GM23248 (cell line): ENCODE data around the gene ANTKMT. TPM values are rescaled to one million over a fixed set of nuclear protein-coding genes. Genes with fewer than 3 reads are reported as not detected.

ENCODE experiments used
- DNase-seq: peaks from one replicate; pipeline ENCODE4 v3.0.0-alpha.2; 2015
- H2AFZ ChIP-seq: fragments of 200-600 bp; sonication (generic); 2 replicates; pipeline ENCODE4 v1.6.1; 2016; ENCODE audit warnings: antibody characterized with exemption
- H3F3A ChIP-seq: fragments of 200-600 bp; sonication (generic); 2 replicates; pipeline ENCODE4 v1.6.1; 2016; ENCODE audit warnings: mild to moderate bottlenecking, antibody characterized with exemption, mixed run types; ENCODE audit not compliant: insufficient read depth
- H3K27ac ChIP-seq: fragments of 200-600 bp; sonication (generic); 2 replicates; pipeline ENCODE4 v1.5.1; 2016; ENCODE audit warnings: mild to moderate bottlenecking
- H3K27me3 ChIP-seq: fragments of 200-600 bp; sonication (generic); replicated peaks from 2 replicates; pipeline ENCODE4 v1.6.1; 2016; ENCODE audit warnings: mild to moderate bottlenecking; ENCODE audit not compliant: insufficient read depth
- H3K36me3 ChIP-seq: fragments of 200-600 bp; sonication (generic); 2 replicates; pipeline ENCODE4 v1.6.1; 2016; ENCODE audit warnings: low read depth, mild to moderate bottlenecking
- H3K4me1 ChIP-seq: fragments of 200-600 bp; sonication (generic); 2 replicates; pipeline ENCODE4 v1.6.1; 2016; ENCODE audit warnings: mild to moderate bottlenecking; ENCODE audit not compliant: insufficient read depth
- H3K4me2 ChIP-seq: fragments of 200-600 bp; sonication (generic); one replicate; pipeline ENCODE4 v1.6.1; 2016; ENCODE audit warnings: mild to moderate bottlenecking; ENCODE audit not compliant: unreplicated experiment
- H3K4me3 ChIP-seq: fragments of 200-600 bp; sonication (generic); 2 replicates; pipeline ENCODE4 v1.5.1; 2016; ENCODE audit warnings: mild to moderate bottlenecking
- H3K79me2 ChIP-seq: fragments of 200-600 bp; sonication (generic); 2 replicates; pipeline ENCODE4 v1.6.1; 2016; ENCODE audit warnings: mild to moderate bottlenecking; ENCODE audit not compliant: insufficient read depth
- H3K9ac ChIP-seq: fragments of 200-600 bp; sonication (generic); 2 replicates; pipeline ENCODE4 v1.6.1; 2016; ENCODE audit warnings: mild to moderate bottlenecking
- H3K9me2 ChIP-seq: fragments of 200-600 bp; sonication (generic); 2 replicates; pipeline ENCODE4 v1.6.1; 2016; ENCODE audit warnings: mixed run types, mild to moderate bottlenecking, moderate library complexity; ENCODE audit not compliant: insufficient read depth
- H3K9me3 ChIP-seq: fragments of 200-600 bp; sonication (generic); one replicate; pipeline ENCODE4 v1.6.1; 2017; ENCODE audit warnings: low read depth
- H4K20me1 ChIP-seq: fragments of 200-600 bp; sonication (generic); 2 replicates; pipeline ENCODE4 v1.6.0; 2016; ENCODE audit not compliant: insufficient read depth
- EZH2 ChIP-seq: fragments of 200-600 bp; sonication (generic); IDR thresholded peaks from 2 replicates; pipeline ENCODE4 v1.6.1; 2018; ENCODE audit warnings: antibody characterized with exemption, mild to moderate bottlenecking; ENCODE audit not compliant: insufficient read depth, poor library complexity, severe bottlenecking
- EZH2phosphoT487 ChIP-seq: fragments of 200-600 bp; sonication (generic); IDR thresholded peaks from 2 replicates; pipeline ENCODE4 v1.6.1; 2018; ENCODE audit warnings: antibody characterized with exemption, moderate library complexity, mild to moderate bottlenecking, low read depth; ENCODE audit not compliant: insufficient read depth
- WGBS, 2 experiments: methylation state at CpG; one replicate each; pipeline ENCODE4 v1.1.6; 2015 to 2017; ENCODE audit warnings: low lambda C conversion rate in 2 of 2, low coverage in 1 of 2; ENCODE audit errors: missing lambda C conversion rate in 2 of 2; 5-methylcytosine and 5-hydroxymethylcytosine counted together
- in situ Hi-C: fragments of 300-500 bp; cut with MboI; formaldehyde crosslinking; loops from 2 replicates; pipeline ENCODE4 v1.15.0; 2020
- microRNA counts: library from miRNA; unstranded; fragments of <30 nt; microRNA quantifications from one replicate; lab custom pipeline; 2016
- microRNA-seq: library from miRNA; unstranded; fragments of <30 nt; microRNA quantifications from one replicate; pipeline ENCODE4, GENCODE V29; 2016; ENCODE audit warnings: borderline number of aligned reads
- polyA plus RNA-seq: library from polyadenylated mRNA; unstranded; fragments of >200 nt; fragmentation: Nextera tagmentation; extraction: Ambion mirVana; gene quantifications from 2 replicates; pipeline ENCODE4 v1.2.1, GENCODE V29; 2016
- small RNA-seq: library from RNA; depleted of rRNA; stranded (forward); fragments of <200 nt; gene quantifications from one replicate; pipeline ENCODE3, GENCODE V24; 2014; ENCODE audit warnings: low read depth, low replicate concordance
- total RNA-seq: library from RNA; depleted of rRNA; stranded (reverse); fragments of >200 nt; shearing (Covaris generic); gene quantifications from 2 replicates; pipeline ENCODE4 v1.2.3, GENCODE V29; 2014; rRNA removed

The ANTKMT gene
- total and polyA plus RNA-seq, 2 experiments from 2014 or later: 33.5 to 34.8 TPM

DNA sequence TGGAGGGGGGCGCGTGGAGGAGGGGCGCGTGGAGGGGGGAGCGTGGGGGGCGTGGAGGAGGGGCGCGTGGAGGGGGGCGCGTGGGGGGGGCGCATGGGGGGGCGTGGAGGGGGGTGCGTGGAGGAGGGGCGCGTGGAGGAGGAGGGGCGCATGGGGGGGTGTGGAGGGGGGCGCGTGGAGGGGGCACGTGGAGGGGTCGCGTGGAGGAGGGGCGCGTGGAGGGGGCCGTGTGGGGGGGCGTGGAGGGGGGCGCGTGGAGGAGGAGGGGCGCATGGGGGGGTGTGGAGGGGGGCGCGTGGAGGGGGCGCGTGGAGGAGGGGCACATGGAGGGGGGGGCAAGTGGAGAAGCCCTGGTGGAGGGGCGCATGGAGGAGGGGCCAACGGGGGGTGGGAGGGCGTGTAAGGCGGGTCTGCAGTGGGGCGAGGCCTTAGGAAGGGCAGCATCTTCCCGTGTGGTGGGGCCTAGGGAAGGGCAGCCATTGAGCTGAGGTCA is 46.8 kb downstream of the ANTKMT start:
- Histone ChIP-seq H3K9ac (no peak overlapping the region), H2AFZ (no peak overlapping the region), H3K27ac (no peak overlapping the region), H3K36me3 (no peaks in the 10 kb centered on the region), H3K4me1 (no peaks in the 10 kb centered on the region), H3K9me2 (no peaks in the 10 kb centered on the region), H3K4me2 (no peak overlapping the region), H3F3A (no peaks in the 10 kb centered on the region), H4K20me1 (no peaks in the 10 kb centered on the region), H3K79me2 (no peaks in the 10 kb centered on the region), H3K27me3 (no peaks in the 10 kb centered on the region), H3K9me3 (no peaks in the 10 kb centered on the region), H3K4me3 (no peak overlapping the region)
- DNase-seq: no peak
- in situ Hi-C loops: no loop called here
- TF ChIP-seq EZH2phosphoT487: no peak
- 73% methylated on average over 38 of the region's 38 CpGs; no CpG with 5 or more reads in 1 of the 2 experiments for WGBS, 2 experiments

DNA sequence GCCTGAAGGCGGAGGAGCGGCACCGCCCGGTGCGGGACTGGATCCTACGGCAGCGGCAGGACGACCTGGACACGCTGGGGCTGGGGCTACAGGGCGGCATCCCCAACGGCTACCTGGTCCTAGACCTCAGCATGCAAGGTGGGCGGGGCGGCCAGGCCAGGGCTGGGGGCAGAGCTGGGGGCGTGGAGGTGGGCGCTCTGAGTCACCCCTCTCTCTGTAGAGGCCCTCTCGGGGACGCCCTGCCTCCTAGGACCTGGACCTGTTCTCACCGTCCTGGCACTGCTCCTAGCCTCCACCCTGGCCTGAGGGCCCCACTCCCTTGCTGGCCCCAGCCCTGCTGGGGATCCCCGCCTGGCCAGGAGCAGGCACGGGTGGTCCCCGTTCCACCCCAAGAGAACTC is 47.5 kb downstream of the ANTKMT start:
- Histone ChIP-seq H2AFZ (no peak overlapping the region), H3K4me2 (no peak overlapping the region), H3K4me1 (no peaks in the 10 kb centered on the region), H3K9me2 (no peaks in the 10 kb centered on the region), H4K20me1 (no peaks in the 10 kb centered on the region), H3K27ac (no peak overlapping the region), H3K27me3 (no peaks in the 10 kb centered on the region), H3F3A (no peaks in the 10 kb centered on the region), H3K4me3 (no peak overlapping the region), H3K9ac (no peak overlapping the region), H3K36me3 (no peaks in the 10 kb centered on the region), H3K9me3 (no peaks in the 10 kb centered on the region), H3K79me2 (no peaks in the 10 kb centered on the region)
- in situ Hi-C loops: no loop called here
- TF ChIP-seq EZH2: no peak
- 74 to 80% methylated on average over 11 to 21 of the region's 21 CpGs for WGBS, 2 experiments
- no peak for DNase-seq

DNA sequence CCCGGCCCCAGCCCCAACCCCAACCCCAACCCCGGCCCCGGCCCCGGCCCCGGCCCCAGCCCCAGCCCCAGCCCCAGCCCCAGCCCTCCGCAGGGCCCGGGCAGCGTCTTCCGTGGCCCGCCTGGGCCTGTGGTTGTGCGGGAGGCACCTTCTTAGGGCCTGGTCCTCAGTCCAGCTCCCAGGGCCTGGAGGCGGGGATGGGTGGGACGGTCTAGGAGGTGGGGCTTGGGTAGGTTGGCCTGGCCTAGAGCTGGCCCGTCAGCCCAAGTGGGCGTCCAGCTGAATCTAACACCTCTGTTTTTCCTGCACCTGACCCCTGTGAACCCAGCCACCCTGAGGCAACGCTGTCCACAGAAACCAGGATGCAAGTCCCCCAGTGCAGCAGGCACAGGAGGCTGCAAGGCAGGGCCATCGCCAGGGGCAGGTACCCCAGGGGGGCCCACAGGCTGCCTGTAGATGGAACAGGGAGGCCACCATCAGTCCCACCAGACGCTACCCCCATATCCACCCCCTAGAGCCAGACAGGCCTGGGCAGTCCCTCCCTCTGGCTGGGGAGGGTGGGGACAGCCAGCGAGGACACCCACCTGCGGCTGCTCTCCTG is 48.3 kb downstream of the ANTKMT start:
- Histone ChIP-seq H3K27me3 (no peaks in the 10 kb centered on the region), H3F3A (no peaks in the 10 kb centered on the region), H3K36me3 (no peaks in the 10 kb centered on the region), H3K27ac (no peak overlapping the region), H4K20me1 (no peaks in the 10 kb centered on the region), H3K9me2 (no peaks in the 10 kb centered on the region), H3K4me3 (no peak overlapping the region), H3K79me2 (no peaks in the 10 kb centered on the region), H3K9me3 (no peaks in the 10 kb centered on the region), H3K4me1 (no peaks in the 10 kb centered on the region), H3K4me2 (no peak overlapping the region), H2AFZ (no peak overlapping the region), H3K9ac (no peak overlapping the region)
- no peak for DNase-seq
- 70 to 82% methylated on average over 18 to 20 of the region's 20 CpGs for WGBS, 2 experiments
- in situ Hi-C loops: no loop called here
- TF ChIP-seq EZH2phosphoT487: no peak
- no peak for TF ChIP-seq EZH2

DNA sequence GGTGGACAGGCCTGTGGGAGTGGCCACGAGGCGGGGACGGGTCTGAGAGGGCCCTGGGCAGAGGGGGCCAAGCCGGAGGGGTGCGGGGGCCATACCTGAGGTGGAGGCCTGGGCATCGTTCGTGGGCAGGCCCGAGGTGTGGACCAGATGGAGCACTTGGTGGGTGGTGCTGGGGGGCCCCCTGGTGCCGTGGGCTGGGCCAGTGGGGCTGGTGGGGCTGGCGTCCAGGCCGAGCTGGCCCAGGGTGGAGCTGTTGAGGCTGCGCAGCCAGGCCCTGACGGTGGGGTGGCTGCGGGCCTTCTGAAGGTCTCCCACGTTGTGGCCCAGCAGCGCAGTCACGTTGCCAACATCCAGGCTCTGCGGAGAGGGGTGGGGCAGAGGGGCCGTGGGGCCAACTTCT is 49.0 kb downstream of the ANTKMT start:
- H3K4me2 ChIP-seq: no peak overlapping the region
- H3K36me3 ChIP-seq: no peaks in the 10 kb centered on the region
- no peaks in the 10 kb centered on the region for H4K20me1 ChIP-seq
- H3K9me3 ChIP-seq: no peaks in the 10 kb centered on the region
- H3K4me1 ChIP-seq: no peaks in the 10 kb centered on the region
- in situ Hi-C loops: no loop called here
- no peaks in the 10 kb centered on the region for H3K9me2 ChIP-seq
- H3K4me3 ChIP-seq: no peak overlapping the region
- H3K9ac ChIP-seq: no peak overlapping the region
- H3F3A ChIP-seq: no peaks in the 10 kb centered on the region
- TF ChIP-seq EZH2: no peak
- no peak for TF ChIP-seq EZH2phosphoT487
- DNase-seq: no peak
- H3K27me3 ChIP-seq: no peaks in the 10 kb centered on the region
- no peaks in the 10 kb centered on the region for H3K79me2 ChIP-seq
- no peak overlapping the region for H2AFZ ChIP-seq
- WGBS, 2 experiments: 71 to 73% methylated on average over 10 to 19 of the region's 19 CpGs
- no peak overlapping the region for H3K27ac ChIP-seq

- no peak overlapping the region for H3K4me2 ChIP-seq
- no peaks in the 10 kb centered on the region for H3K36me3 ChIP-seq
- no peak for TF ChIP-seq EZH2phosphoT487
- no peak for TF ChIP-seq EZH2
- H3K4me1 ChIP-seq: no peaks in the 10 kb centered on the region
- H3K79me2 ChIP-seq: no peaks in the 10 kb centered on the region
- H3F3A ChIP-seq: no peaks in the 10 kb centered on the region
- H3K9ac ChIP-seq: no peak overlapping the region
- H3K9me3 ChIP-seq: no peaks in the 10 kb centered on the region
- WGBS, 2 experiments: 63% methylated on average over 13 of the region's 13 CpGs; no CpG with 5 or more reads in 1 of the 2 experiments
- DNase-seq: no peak
- no peaks in the 10 kb centered on the region for H3K9me2 ChIP-seq
- no peak overlapping the region for H3K4me3 ChIP-seq
- H4K20me1 ChIP-seq: no peaks in the 10 kb centered on the region
- H2AFZ ChIP-seq: no peak overlapping the region
- in situ Hi-C loops: no loop called here
- H3K27ac ChIP-seq: no peak overlapping the region
- no peaks in the 10 kb centered on the region for H3K27me3 ChIP-seq
Measured at GRCh38 chr16:770411-770810, 49.5 kb downstream of the ANTKMT start.

MicroRNAs encoded within 50 kb of the gene (microRNA counts, 767-probe panel; counts per million panel counts)
- 447 counts per million, percentile 86 among the panel's probes with 10 or more counts for microRNA hsa-miR-662 (lab: Ali Mortazavi, UCI)

Small RNA genes within 50 kb of the gene (microRNA-seq; reads per million reads assigned to microRNA genes)
- gene MIR662: not detected

Small RNA genes within 50 kb of the gene (small RNA-seq; reads per million reads assigned to genes)
- gene MIR662: not detected

Other genes with a start within 250 kb of the ANTKMT start
- 68.0 and 69.4 TPM in 2 replicates for gene CAPN15, start 193.4 kb upstream of the ANTKMT start, total RNA-seq
- gene CAPN15, start 193.4 kb upstream of the ANTKMT start, polyA plus RNA-seq: 5.4 and 5.7 TPM in 2 replicates
- not detected in 2 replicates for gene PRR35, start 160.8 kb upstream of the ANTKMT start, total RNA-seq
- gene PRR35, start 160.8 kb upstream of the ANTKMT start, polyA plus RNA-seq: not detected in 2 replicates
- 0.11 and 0.13 TPM in 2 replicates for gene NHLRC4, start 154.1 kb upstream of the ANTKMT start, total RNA-seq
- gene NHLRC4, start 154.1 kb upstream of the ANTKMT start, polyA plus RNA-seq: 0.20 TPM in 1 of 2 replicates, not detected in the other
- 35.0 and 43.5 TPM in 2 replicates for gene PIGQ, start 151.2 kb upstream of the ANTKMT start, total RNA-seq
- gene PIGQ, start 151.2 kb upstream of the ANTKMT start, polyA plus RNA-seq: 31.6 and 33.9 TPM in 2 replicates
- gene RAB40C, start 131.1 kb upstream of the ANTKMT start, total RNA-seq: 18.8 and 28.3 TPM in 2 replicates
- 9.5 TPM in 2 replicates for gene RAB40C, start 131.1 kb upstream of the ANTKMT start, polyA plus RNA-seq
- not detected in 2 replicates for gene WFIKKN1, start 90.2 kb upstream of the ANTKMT start, total RNA-seq
- not detected in 2 replicates for gene WFIKKN1, start 90.2 kb upstream of the ANTKMT start, polyA plus RNA-seq
- gene METTL26, start 84.8 kb upstream of the ANTKMT start, total RNA-seq: 150 and 218 TPM in 2 replicates
- gene METTL26, start 84.8 kb upstream of the ANTKMT start, polyA plus RNA-seq: 151 and 155 TPM in 2 replicates
- gene MCRIP2, start 79.3 kb upstream of the ANTKMT start, total RNA-seq: 29.3 and 30.4 TPM in 2 replicates
- gene MCRIP2, start 79.3 kb upstream of the ANTKMT start, polyA plus RNA-seq: 22.4 and 22.6 TPM in 2 replicates
- 16.5 and 24.7 TPM in 2 replicates for gene WDR90, start 71.8 kb upstream of the ANTKMT start, total RNA-seq
- gene WDR90, start 71.8 kb upstream of the ANTKMT start, polyA plus RNA-seq: 4.7 and 8.2 TPM in 2 replicates
- 44.9 and 65.9 TPM in 2 replicates for gene RHOT2, start 53.0 kb upstream of the ANTKMT start, total RNA-seq
- gene RHOT2, start 53.0 kb upstream of the ANTKMT start, polyA plus RNA-seq: 65.1 and 70.0 TPM in 2 replicates
- 0.89 and 2.1 TPM in 2 replicates for gene RHBDL1, start 45.5 kb upstream of the ANTKMT start, total RNA-seq
- 0.90 and 1.5 TPM in 2 replicates for gene RHBDL1, start 45.5 kb upstream of the ANTKMT start, polyA plus RNA-seq
- gene STUB1, start 40.7 kb upstream of the ANTKMT start, total RNA-seq: 183 and 201 TPM in 2 replicates
- 207 and 216 TPM in 2 replicates for gene STUB1, start 40.7 kb upstream of the ANTKMT start, polyA plus RNA-seq
- gene JMJD8, start 36.8 kb upstream of the ANTKMT start, total RNA-seq: 88.8 and 96.3 TPM in 2 replicates
- gene JMJD8, start 36.8 kb upstream of the ANTKMT start, polyA plus RNA-seq: 87.9 and 91.6 TPM in 2 replicates
- 1.3 and 3.4 TPM in 2 replicates for gene WDR24, start 30.7 kb upstream of the ANTKMT start, total RNA-seq
- gene WDR24, start 30.7 kb upstream of the ANTKMT start, polyA plus RNA-seq: 13.1 and 13.7 TPM in 2 replicates
- gene FBXL16, start 15.3 kb upstream of the ANTKMT start, total RNA-seq: 0.54 TPM in 1 of 2 replicates, not detected in the other
- gene FBXL16, start 15.3 kb upstream of the ANTKMT start, polyA plus RNA-seq: 0.16 and 0.29 TPM in 2 replicates
- gene METRN, start 6.0 kb upstream of the ANTKMT start, total RNA-seq: 90.7 and 98.1 TPM in 2 replicates
- 21.6 and 26.0 TPM in 2 replicates for gene METRN, start 6.0 kb upstream of the ANTKMT start, polyA plus RNA-seq
- gene CCDC78, start 5.3 kb downstream of the ANTKMT start, total RNA-seq: 1.0 and 9.5 TPM in 2 replicates
- gene CCDC78, start 5.3 kb downstream of the ANTKMT start, polyA plus RNA-seq: 0.78 and 1.1 TPM in 2 replicates
- 5.8 and 7.8 TPM in 2 replicates for gene HAGHL, start 6.0 kb downstream of the ANTKMT start, total RNA-seq
- gene HAGHL, start 6.0 kb downstream of the ANTKMT start, polyA plus RNA-seq: 10.8 and 64.8 TPM in 2 replicates
- 24.0 and 37.5 TPM in 2 replicates for gene CIAO3, start 19.9 kb downstream of the ANTKMT start, total RNA-seq
- 24.5 and 27.8 TPM in 2 replicates for gene CIAO3, start 19.9 kb downstream of the ANTKMT start, polyA plus RNA-seq
- not detected in 2 replicates for gene MSLN, start 39.6 kb downstream of the ANTKMT start, total RNA-seq
- gene MSLN, start 39.6 kb downstream of the ANTKMT start, polyA plus RNA-seq: not detected in 2 replicates
- 44.6 and 54.3 TPM in 2 replicates for gene RPUSD1, start 67.2 kb downstream of the ANTKMT start, total RNA-seq
- 15.4 and 19.1 TPM in 2 replicates for gene RPUSD1, start 67.2 kb downstream of the ANTKMT start, polyA plus RNA-seq
- gene CHTF18, start 67.5 kb downstream of the ANTKMT start, total RNA-seq: 9.1 and 13.1 TPM in 2 replicates
- 8.0 and 8.8 TPM in 2 replicates for gene CHTF18, start 67.5 kb downstream of the ANTKMT start, polyA plus RNA-seq
- gene GNG13, start 79.6 kb downstream of the ANTKMT start, total RNA-seq: not detected in 2 replicates
- gene GNG13, start 79.6 kb downstream of the ANTKMT start, polyA plus RNA-seq: not detected in 2 replicates
- 37.8 and 53.0 TPM in 2 replicates for gene LMF1, start 249.8 kb downstream of the ANTKMT start, total RNA-seq
- gene LMF1, start 249.8 kb downstream of the ANTKMT start, polyA plus RNA-seq: 23.1 and 24.6 TPM in 2 replicates